GM19240 (cell line): ENCODE measurements around the gene CWC15.
A peak's percentile ranks its signal among the peaks of the same experiment; 100 is the strongest.
"Not testable (repeated sequence)": the region's sequence is repeated elsewhere in the genome, so short reads cannot be mapped to it uniquely, and the experiment has no call there.

Experiments used
- DNase-seq: peaks from one replicate; pipeline ENCODE4 v3.0.0; 2011; ENCODE audit warnings: low spot score; ENCODE audit not compliant: insufficient read length

Gene CWC15

GRCh38 chr11:94973099-94973968 is at the start of gene CWC15, which contains the start of gene KDM4D:
CWC15 (minus strand) TSS chr11:94973556; CDS start chr11:94972185, 1,371 bp downstream.
KDM4D (plus strand) TSS chr11:94973709; CDS start chr11:94997373, 23,664 bp downstream.
- DNase-seq = peak; percentile 87

- DNase-seq = not testable (repeated sequence)
Observed at GRCh38 chr11:95021468-95021867, 48.1 kb upstream of the CWC15 start.

- DNase-seq = no peak
Observed at GRCh38 chr11:95016139-95016538, 42.8 kb upstream of the CWC15 start.

- DNase-seq = no peak
Observed at GRCh38 chr11:95014184-95014821, 40.9 kb upstream of the CWC15 start.

- DNase-seq = no peak
Observed at GRCh38 chr11:95011376-95011775, 38.0 kb upstream of the CWC15 start.

GRCh38 chr11:95005642-95006041 is 32.3 kb upstream of the CWC15 start:
- DNase-seq = no peak

- DNase-seq = no peak
Observed at GRCh38 chr11:95003716-95004115, 30.4 kb upstream of the CWC15 start.

- no peak for DNase-seq
Observed at GRCh38 chr11:94998285-94998684, 24.9 kb upstream of the CWC15 start.

- no peak for DNase-seq
Observed at GRCh38 chr11:94997437-94997836, 24.1 kb upstream of the CWC15 start.

GRCh38 chr11:94993400-94993943 is 20.1 kb upstream of the CWC15 start:
- no peak for DNase-seq

- DNase-seq = no peak
Observed at GRCh38 chr11:94988748-94989147, 15.4 kb upstream of the CWC15 start.

- DNase-seq = no peak
Observed at GRCh38 chr11:94987378-94987777, 14.0 kb upstream of the CWC15 start.

GRCh38 chr11:94975599-94975998 is 2.2 kb upstream of the CWC15 start:
- no peak for DNase-seq

GRCh38 chr11:94974178-94974577 is 822 bp upstream of the CWC15 start:
- no peak for DNase-seq

GRCh38 chr11:94972700-94973098 is 657 bp downstream of the CWC15 start:
- no peak for DNase-seq

- DNase-seq = no peak
Observed at GRCh38 chr11:94968334-94968958, 4.9 kb downstream of the CWC15 start.

GRCh38 chr11:94964934-94965333 is 8.4 kb downstream of the CWC15 start:
- DNase-seq = no peak

- DNase-seq = no peak
Observed at GRCh38 chr11:94961255-94961654, 12.1 kb downstream of the CWC15 start.

- no peak for DNase-seq
Observed at GRCh38 chr11:94960488-94960887, 12.9 kb downstream of the CWC15 start.

- no peak for DNase-seq
Observed at GRCh38 chr11:94959179-94959578, 14.2 kb downstream of the CWC15 start.

- DNase-seq = no peak
Observed at GRCh38 chr11:94958121-94958696, 15.1 kb downstream of the CWC15 start.
